Nephron progenitor cell (in vitro differentiated cells): ENCODE data around the gene DUSP14.
"Not testable (repeated sequence)": the region's sequence is repeated elsewhere in the genome, so short reads cannot be mapped to it uniquely, and the experiment has no call there.

Experiments
- DNase-seq: peaks from one replicate; pipeline ENCODE4 v3.0.0; 2021
- H3K27ac Mint-ChIP-seq: 2 replicates; pipeline ENCODE4 v1.8.0; 2021; ENCODE audit warnings: mild to moderate bottlenecking, moderate library complexity, mixed read lengths
- H3K27me3 Mint-ChIP-seq: 2 replicates; pipeline ENCODE4 v1.8.0; 2021; ENCODE audit warnings: mild to moderate bottlenecking, low read depth, mixed read lengths; ENCODE audit not compliant: poor library complexity
- H3K36me3 Mint-ChIP-seq: 2 replicates; pipeline ENCODE4 v1.8.0; 2021; ENCODE audit warnings: low read depth, mixed read lengths
- H3K4me1 Mint-ChIP-seq: 2 replicates; pipeline ENCODE4 v1.8.0; 2021; ENCODE audit warnings: mixed read lengths
- H3K4me3 Mint-ChIP-seq: 2 replicates; pipeline ENCODE4 v1.8.0; 2021; ENCODE audit warnings: mild to moderate bottlenecking, moderate library complexity, mixed read lengths
- H3K9me3 Mint-ChIP-seq: 2 replicates; pipeline ENCODE4 v1.8.0; 2021; ENCODE audit warnings: mild to moderate bottlenecking, moderate library complexity, mixed read lengths
- CTCF ChIP-seq: fragments of 200-600 bp; sonication (generic); IDR thresholded peaks from 2 replicates; pipeline ENCODE4 v1.5.0; 2021; ENCODE audit warnings: antibody characterized with exemption

DUSP14 gene

GRCh38 chr17:37506678-37507077 lies 17.0 kb downstream of the DUSP14 start:
- H3K36me3 Mint-ChIP-seq = peaks cover 23% of the 10 kb centered on the region
- peak; percentile 41 for DNase-seq
- H3K4me3 Mint-ChIP-seq = no peak overlapping the region
- no peaks in the 10 kb centered on the region for H3K27me3 Mint-ChIP-seq
- H3K9me3 Mint-ChIP-seq = no peaks in the 10 kb centered on the region
- peak; percentile 52 for TF ChIP-seq CTCF
- H3K27ac Mint-ChIP-seq = no peak overlapping the region
- peaks cover 18% of the 10 kb centered on the region for H3K4me1 Mint-ChIP-seq

- TF ChIP-seq CTCF = no peak
- peak overlapping the region; percentile 54 for H3K27ac Mint-ChIP-seq
- H3K9me3 Mint-ChIP-seq = no peaks in the 10 kb centered on the region
Measured at GRCh38 chr17:37507111-37507510, 17.4 kb downstream of the DUSP14 start.

GRCh38 chr17:37510056-37510455 lies 20.4 kb downstream of the DUSP14 start:
- no peaks in the 10 kb centered on the region for H3K9me3 Mint-ChIP-seq
- TF ChIP-seq CTCF = no peak
- peaks cover 34% of the 10 kb centered on the region for H3K4me1 Mint-ChIP-seq
- H3K4me3 Mint-ChIP-seq = no peak overlapping the region
- no peaks in the 10 kb centered on the region for H3K27me3 Mint-ChIP-seq
- no peak for DNase-seq
- H3K27ac Mint-ChIP-seq = no peak overlapping the region
- peaks cover 25% of the 10 kb centered on the region for H3K36me3 Mint-ChIP-seq

More at GRCh38 chr17:37507111-37507510, 17.4 kb downstream of the DUSP14 start:
- peaks cover 16% of the 10 kb centered on the region for H3K4me1 Mint-ChIP-seq
- no peaks in the 10 kb centered on the region for H3K27me3 Mint-ChIP-seq
- no peak for DNase-seq
- H3K36me3 Mint-ChIP-seq = peaks cover 22% of the 10 kb centered on the region
- no peak overlapping the region for H3K4me3 Mint-ChIP-seq

- peaks cover 31% of the 10 kb centered on the region for H3K36me3 Mint-ChIP-seq
- not testable (repeated sequence) for H3K4me3 Mint-ChIP-seq, H3K27ac Mint-ChIP-seq, DNase-seq, H3K27me3 Mint-ChIP-seq, H3K9me3 Mint-ChIP-seq
- peaks cover 28% of the 10 kb centered on the region for H3K4me1 Mint-ChIP-seq
Measured at GRCh38 chr17:37511642-37512041, 22.0 kb downstream of the DUSP14 start.

GRCh38 chr17:37512442-37513068 lies 22.9 kb downstream of the DUSP14 start:
- no peak for TF ChIP-seq CTCF
- H3K36me3 Mint-ChIP-seq = peaks cover 34% of the 10 kb centered on the region
- no peak overlapping the region for H3K4me3 Mint-ChIP-seq
- peak; percentile 20 for DNase-seq
- no peaks in the 10 kb centered on the region for H3K9me3 Mint-ChIP-seq
- H3K27me3 Mint-ChIP-seq = no peaks in the 10 kb centered on the region
- peaks cover 23% of the 10 kb centered on the region for H3K4me1 Mint-ChIP-seq
- peak overlapping the region; percentile 49 for H3K27ac Mint-ChIP-seq

GRCh38 chr17:37513711-37514110 lies 24.0 kb downstream of the DUSP14 start:
- H3K27ac Mint-ChIP-seq = no peak overlapping the region
- H3K9me3 Mint-ChIP-seq = no peaks in the 10 kb centered on the region
- DNase-seq = no peak
- no peaks in the 10 kb centered on the region for H3K27me3 Mint-ChIP-seq
- peaks cover 23% of the 10 kb centered on the region for H3K4me1 Mint-ChIP-seq
- no peak overlapping the region for H3K4me3 Mint-ChIP-seq
- H3K36me3 Mint-ChIP-seq = peaks cover 45% of the 10 kb centered on the region
- TF ChIP-seq CTCF = no peak
